ENCODE measurements around the gene TICAM2.

DNA sequence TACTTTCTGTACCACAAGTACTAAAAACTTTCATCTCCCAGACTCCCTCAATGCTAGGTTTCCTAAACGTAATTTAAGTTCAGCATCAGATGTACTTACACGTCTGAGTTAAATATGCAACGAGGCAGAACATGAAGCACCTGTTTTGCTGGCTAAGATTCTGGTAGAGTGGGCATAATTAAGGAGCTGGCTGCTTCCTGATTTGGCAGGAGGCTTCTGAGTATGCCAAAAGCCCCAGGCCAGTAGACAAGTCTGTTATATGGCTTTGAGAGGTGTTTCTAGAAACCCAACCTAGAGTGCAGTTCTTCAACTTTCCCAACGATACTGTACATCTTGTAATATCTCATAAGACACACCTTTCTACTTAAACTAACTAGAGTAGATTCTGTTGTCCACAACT, 13.6 kb downstream of the TICAM2 start:
- TF ChIP-seq BHLHE40 (IDR thresholded peaks at IDR 0.05; ENCODE audit: borderline replicate concordance), result no peak
- no peak for TF ChIP-seq FOXM1 (IDR thresholded peaks at IDR 0.05; ENCODE audit: borderline replicate concordance)
